T-helper 9 cell (primary cell): ENCODE results near the gene RRP36.

ENCODE experiments used
- DNase-seq: peaks from one replicate; pipeline ENCODE4 v3.0.0-alpha.2; 2020

RRP36 gene

GRCh38 chr6:43074847-43075669, 53.6 kb downstream of the RRP36 start:
- no peak for DNase-seq

- DNase-seq = no peak
Observed at GRCh38 chr6:43075670-43076463, 54.4 kb downstream of the RRP36 start, which contains the start of gene PTK7. TSS of gene PTK7 (plus strand) at chr6:43076314. CDS start at chr6:43076489, 175 bp downstream.

- DNase-seq = no peak
Observed at GRCh38 chr6:43076464-43077332, 55.3 kb downstream of the RRP36 start.

- DNase-seq = no peak
Observed at GRCh38 chr6:43077333-43077809, 55.9 kb downstream of the RRP36 start.

- no peak for DNase-seq
Observed at GRCh38 chr6:43077981-43078511, 56.6 kb downstream of the RRP36 start.

- DNase-seq = no peak
Observed at GRCh38 chr6:43078691-43079090, 57.3 kb downstream of the RRP36 start.
